ENCODE measurements around the gene ZNF789.

Gene ZNF789

DNA sequence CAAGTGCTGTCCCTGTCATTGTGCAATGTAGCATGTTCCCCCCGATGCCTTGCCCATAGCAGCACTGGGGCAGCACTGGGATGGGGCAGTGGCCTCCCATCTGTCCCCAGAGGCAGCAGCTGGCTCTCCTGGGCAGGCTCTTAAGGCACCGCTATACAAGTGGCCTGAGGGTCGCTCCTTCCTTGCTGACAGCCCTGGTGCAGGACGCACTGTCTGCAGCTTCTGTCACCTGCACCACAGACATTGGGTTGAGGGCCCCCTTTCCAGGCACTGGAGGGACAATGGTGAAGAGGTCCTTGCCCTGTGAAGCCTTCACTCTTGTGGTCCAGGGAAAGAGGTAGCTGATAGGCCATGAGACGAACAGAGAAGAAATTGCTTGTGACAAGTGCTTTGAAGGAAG lies 23.4 kb upstream of the ZNF789 start:
- no peak for DNase-seq (ENCODE audit: low spot score)
- TF ChIP-seq, protein P1, sequence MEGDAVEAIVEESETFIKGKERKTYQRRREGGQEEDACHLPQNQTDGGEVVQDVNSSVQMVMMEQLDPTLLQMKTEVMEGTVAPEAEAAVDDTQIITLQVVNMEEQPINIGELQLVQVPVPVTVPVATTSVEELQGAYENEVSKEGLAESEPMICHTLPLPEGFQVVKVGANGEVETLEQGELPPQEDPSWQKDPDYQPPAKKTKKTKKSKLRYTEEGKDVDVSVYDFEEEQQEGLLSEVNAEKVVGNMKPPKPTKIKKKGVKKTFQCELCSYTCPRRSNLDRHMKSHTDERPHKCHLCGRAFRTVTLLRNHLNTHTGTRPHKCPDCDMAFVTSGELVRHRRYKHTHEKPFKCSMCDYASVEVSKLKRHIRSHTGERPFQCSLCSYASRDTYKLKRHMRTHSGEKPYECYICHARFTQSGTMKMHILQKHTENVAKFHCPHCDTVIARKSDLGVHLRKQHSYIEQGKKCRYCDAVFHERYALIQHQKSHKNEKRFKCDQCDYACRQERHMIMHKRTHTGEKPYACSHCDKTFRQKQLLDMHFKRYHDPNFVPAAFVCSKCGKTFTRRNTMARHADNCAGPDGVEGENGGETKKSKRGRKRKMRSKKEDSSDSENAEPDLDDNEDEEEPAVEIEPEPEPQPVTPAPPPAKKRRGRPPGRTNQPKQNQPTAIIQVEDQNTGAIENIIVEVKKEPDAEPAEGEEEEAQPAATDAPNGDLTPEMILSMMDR (conservative IDR thresholded peaks at IDR 0.05; ENCODE audit: low read depth): no peak
- ChIA-PET POLR2A (ENCODE audit: low non-redundant PET) (no interaction called here), CTCF (no interaction called here)
- peak overlapping the region; percentile 17 for H3K27ac ChIP-seq

DNA sequence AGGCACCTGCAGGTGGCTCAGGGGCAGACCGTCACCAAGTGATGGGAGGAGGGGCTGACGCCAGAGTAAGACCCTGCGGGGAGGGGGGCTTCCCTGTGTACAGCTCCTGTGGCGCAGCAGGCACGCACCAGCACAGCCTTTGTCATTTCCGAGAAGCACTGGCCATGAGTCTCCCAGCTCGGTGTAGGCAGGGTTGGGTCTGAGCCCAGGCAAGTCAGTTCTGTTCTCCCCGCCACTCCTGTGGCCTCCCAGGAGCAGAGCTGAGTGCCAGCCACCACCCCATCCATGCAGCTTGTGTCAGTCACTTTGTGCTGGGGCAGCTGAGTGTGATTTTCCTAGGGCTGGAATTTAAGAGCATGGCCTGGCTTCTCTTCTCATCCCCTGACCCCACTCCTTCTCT lies 20.8 kb upstream of the ZNF789 start:
- POLR2A ChIA-PET (ENCODE audit: low non-redundant PET): interaction anchor here (0.6 kb wide), 1 partner anchor 42 kb away, joined by 3 read pairs; no protein-coding TSS in a partner anchor
- CTCF ChIA-PET: no interaction called here
- H3K27ac ChIP-seq: peak overlapping the region; percentile 46
- TF ChIP-seq, protein P1 (conservative IDR thresholded peaks at IDR 0.05; ENCODE audit: low read depth): no peak
- DNase-seq (ENCODE audit: low spot score): no peak

DNA sequence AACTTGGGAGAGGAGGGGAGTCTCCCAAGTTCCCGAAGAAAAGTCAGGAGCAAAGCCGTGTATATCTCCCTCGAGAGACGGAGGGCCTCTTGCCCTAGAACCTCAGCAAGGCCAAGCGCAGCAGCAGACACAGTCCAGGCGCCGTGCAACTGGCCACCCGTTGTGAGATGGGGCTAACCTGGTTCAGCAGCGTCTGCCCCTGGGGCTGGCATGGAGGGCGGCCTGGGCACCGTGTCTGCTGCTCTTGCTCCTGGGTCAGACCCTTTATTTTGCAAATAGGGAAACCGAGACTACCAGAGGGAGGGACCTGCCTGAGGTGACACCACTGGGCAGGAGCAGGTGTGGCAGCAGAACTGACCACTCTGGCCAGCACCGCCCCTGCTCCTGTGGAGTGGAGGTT lies 20.1 kb upstream of the ZNF789 start:
- CTCF ChIA-PET: no interaction called here
- no peak for DNase-seq (ENCODE audit: low spot score)
- POLR2A ChIA-PET (ENCODE audit: low non-redundant PET): no interaction called here
- TF ChIP-seq, protein P1 (conservative IDR thresholded peaks at IDR 0.05; ENCODE audit: low read depth): no peak
- peak overlapping the region; percentile 46 for H3K27ac ChIP-seq

DNA sequence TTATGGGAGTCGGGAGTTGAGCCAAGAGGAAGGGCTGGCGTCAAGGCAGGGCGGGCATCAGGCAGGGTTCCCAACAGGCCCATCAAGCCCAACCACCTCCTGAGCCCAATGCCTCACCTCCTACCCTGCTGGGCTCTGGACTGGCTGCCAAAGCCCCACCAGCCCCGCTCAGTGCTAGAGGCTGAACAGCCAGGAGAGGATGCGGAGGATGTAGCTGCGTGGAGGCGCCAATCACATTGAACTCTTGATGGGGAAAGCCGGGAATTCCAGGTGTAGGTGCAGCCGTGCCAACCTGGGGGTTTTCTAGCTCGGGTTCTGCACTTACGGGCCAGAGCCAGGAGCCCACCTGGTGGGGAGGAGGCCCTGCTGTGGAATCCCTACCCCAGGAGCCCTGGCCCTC lies 19.6 kb upstream of the ZNF789 start:
- no peak for DNase-seq (ENCODE audit: low spot score)
- CTCF ChIA-PET: no interaction called here
- TF ChIP-seq, protein P1 (conservative IDR thresholded peaks at IDR 0.05; ENCODE audit: low read depth): no peak
- POLR2A ChIA-PET (ENCODE audit: low non-redundant PET): no interaction called here
- H3K27ac ChIP-seq: peak overlapping the region; percentile 46

DNA sequence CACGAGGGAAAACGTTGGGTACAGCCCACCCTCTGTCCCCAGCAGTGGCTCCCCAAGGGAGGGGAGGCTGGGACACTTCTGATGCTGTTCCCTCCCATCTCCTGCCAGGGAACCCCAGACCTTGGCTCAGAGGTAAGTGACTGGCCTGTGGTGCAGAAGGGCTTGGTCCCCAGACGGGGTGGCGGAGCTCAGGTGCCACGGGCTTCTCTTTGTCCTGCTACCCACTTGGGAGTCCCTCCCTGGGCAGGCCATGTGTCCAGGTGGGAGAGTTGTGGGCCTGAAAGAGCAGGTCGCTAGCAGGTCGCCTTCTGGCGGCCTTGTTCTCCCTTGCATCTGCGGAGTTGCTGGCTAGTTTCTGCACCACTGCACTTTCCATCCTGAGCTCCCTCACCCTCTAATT lies 16.8 kb upstream of the ZNF789 start:
- TF ChIP-seq, protein P1 (conservative IDR thresholded peaks at IDR 0.05; ENCODE audit: low read depth): no peak
- DNase-seq (ENCODE audit: low spot score): no peak
- POLR2A ChIA-PET (ENCODE audit: low non-redundant PET): no interaction called here
- H3K27ac ChIP-seq: peak overlapping the region; percentile 46
- CTCF ChIA-PET: interaction anchor here (0.6 kb wide), 1 partner anchor 160 kb away, joined by 3 read pairs; no protein-coding TSS in a partner anchor

DNA sequence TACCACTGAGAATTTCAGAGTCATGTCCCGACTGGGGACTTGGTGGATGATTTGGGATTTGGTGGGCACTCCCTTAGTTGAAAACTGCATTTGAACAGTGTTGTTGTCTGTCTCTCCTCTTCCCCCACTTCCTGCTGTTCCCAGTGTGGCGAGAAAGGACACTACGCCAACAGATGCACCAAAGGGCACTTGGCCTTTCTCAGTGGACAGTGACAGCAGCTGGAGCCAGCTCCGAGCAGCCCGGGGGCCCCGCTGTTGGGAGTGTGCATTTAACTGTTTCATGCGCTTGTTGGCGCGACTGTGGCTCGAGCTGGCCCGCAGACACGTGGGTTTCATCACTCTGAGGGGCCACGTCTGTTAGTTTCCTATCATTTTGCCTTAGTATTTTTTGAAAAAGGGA lies 16.4 kb upstream of the ZNF789 start:
- H3K27ac ChIP-seq: peak overlapping the region; percentile 46
- ChIA-PET CTCF (no interaction called here), POLR2A (ENCODE audit: low non-redundant PET) (no interaction called here)
- no peak for DNase-seq (ENCODE audit: low spot score)
- TF ChIP-seq, protein P1 (conservative IDR thresholded peaks at IDR 0.05; ENCODE audit: low read depth): no peak
